AG08395 (cell line): Measurements from ENCODE around the gene ARHGEF7.
A peak's percentile ranks its signal among the peaks of the same experiment; 100 is the strongest.

Experiments used
- DNase-seq: peaks from one replicate; pipeline ENCODE4 v3.0.0; 2012; ENCODE audit warnings: mixed read lengths, low spot score

The ARHGEF7 gene

DNA sequence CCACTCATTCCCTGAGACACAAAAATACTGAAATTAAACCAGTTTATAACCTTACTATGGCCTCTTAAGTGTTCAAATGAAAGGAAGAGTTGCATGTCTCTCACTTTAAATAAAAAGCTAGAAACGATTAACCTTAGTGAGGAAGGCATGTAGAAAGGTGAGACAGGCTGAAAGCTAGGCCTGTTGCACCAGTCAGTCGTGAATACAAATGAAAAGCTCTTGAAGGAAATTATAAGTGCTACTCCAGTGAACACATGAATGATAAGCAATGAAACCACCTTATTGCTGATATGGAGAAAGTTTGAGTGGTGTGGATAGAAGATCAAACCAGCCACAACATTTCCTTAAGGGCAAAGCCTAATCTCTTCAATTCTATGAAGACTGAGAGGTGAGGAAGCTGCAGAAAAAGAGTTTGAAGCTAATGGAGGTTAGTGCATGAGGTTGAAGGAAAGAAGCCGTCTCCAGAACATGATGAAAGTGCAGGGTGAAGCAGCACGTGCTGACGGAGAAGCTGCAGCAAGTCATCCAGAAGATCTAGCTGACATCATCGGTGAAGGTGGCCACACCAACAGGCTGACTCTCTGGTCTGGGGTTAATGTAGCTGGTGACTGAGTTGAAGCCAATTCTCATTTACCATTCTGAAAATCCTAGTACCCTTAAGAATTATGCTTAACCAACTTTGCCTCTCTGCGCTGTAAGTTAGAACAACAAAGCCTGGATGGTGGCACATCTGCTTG, 110.9 kb downstream of the ARHGEF7 start:
- no peak for DNase-seq

DNA sequence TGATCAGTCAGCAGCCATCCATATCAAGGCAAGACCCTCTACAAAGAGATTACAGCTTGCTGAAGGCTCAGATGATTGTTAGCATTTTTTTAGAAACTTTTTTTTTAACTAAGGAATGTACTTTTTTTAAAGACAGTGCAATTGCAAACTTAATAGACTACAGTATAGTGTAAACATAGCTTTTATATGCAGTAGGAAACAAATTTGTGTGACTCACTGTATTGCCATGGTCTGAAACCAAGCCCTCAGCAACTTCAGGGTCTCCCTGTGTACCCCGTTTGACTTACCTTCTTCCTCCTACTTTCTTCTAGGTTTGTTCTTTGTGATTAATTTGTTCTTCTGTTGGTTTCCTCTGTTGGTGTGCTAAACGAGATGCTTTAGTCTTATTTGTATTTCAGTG, 112.3 kb downstream of the ARHGEF7 start:
- DNase-seq, result no peak

DNA sequence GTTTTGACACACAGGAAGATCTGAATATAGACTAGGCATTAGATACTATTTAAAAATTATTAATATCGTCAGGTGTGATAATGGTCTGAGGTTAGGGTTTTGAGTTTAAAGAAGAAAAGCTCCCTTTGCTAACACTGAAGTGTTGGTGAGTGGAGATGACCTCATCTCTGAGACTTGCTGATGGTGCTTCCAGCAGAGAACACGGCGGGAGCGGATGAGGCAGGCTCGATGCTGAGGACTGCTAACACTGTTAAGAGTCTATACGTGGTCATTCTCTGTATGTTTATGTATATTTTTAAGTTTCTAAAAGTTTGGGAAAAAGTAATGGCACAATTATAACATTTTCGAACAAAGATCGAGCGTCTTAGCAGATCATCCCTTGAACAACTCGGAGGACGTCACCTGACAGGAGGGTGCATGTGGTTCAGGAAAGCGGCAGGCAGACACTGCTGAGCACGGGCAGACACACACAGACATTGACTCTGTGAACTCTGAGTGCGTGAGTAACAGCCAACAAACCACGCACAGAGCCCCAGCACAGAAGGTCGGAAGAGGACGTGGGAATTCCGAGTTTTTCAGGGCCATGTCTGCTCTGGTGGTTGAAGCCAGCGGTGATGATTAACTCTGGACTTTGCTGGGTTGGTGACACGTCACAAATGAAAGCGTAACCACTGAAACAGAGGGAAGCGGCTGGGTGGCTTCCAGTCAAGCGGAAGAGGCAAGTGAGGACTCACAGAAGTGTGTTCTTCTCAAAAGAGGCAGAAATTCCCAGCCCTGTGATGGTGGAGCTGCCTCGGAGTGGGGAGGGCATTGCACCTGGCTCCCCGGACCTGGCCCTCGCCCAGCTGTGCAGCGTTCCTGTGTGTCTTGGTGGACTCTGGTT, 113.4 kb downstream of the ARHGEF7 start:
- no peak for DNase-seq

DNA sequence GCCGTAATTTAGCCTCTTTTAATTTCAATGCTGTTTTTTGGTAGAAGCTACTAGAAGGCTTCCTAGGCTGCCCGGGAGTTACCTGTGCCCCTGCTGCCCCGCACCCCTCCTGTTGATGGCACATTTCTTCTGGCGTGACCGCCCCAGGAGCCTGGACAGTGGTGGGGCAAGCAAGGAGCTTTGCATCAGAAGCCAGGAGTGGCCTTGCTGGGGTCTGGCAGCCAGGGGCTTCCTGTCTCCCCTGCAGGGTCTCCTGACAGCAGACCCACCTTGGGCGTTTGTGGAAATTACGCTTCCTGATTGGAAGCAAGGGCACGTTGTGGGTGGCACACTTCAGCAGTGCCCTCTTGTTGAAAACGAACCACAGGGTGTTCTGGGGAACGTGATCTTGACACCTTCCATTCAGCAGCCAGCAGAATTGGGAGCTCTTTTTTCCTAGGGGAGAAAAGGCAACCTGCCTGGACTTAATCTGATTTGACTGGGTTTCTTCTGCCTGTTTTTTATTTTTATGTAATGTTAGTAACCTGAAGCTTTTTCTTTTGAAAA, 115.3 kb downstream of the ARHGEF7 start:
- no peak for DNase-seq

DNA sequence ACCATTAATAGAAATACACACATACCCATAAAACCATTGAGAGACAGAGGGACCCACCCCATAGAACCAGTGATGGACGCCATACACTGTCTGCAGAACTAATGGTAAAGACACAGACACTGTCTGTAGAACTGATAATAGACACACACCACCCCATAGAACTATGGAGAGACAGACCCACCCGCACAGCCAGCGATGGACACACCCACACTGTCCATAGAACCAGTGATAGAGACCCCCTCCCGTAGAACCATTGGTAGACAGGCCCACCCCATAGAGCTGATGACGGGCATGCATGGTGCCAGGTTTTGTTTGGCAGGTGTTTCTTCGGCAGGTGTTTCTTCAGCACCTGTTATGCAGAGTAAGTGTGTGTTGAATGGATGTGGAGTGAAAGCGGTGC, 117.1 kb downstream of the ARHGEF7 start:
- DNase-seq, result no peak

DNA sequence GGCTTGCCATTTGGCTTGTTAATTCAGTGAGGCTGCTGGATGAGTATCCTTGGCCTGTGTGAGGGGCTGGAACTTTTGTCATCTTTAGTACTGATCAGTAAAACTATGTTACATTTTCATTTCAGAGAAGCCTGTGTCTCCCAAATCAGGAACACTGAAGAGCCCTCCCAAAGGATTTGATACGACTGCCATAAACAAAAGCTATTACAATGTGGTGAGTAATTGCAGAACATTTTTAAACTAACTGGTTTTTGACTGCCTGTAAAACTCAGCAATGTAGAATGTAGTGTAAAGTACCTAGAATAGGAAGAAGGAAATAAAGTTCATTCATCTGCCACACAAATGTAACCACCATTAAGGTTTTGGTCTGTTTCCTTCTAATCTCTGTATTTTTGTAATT, 118.0 kb downstream of the ARHGEF7 start:
- no peak for DNase-seq

GRCh38 chr13:111239764-111240670, 124.9 kb downstream of the ARHGEF7 start:
- no peak for DNase-seq

- no peak for DNase-seq
These were observed 126.1 kb downstream of the ARHGEF7 start for GRCh38 chr13:111241006-111241755.

DNA sequence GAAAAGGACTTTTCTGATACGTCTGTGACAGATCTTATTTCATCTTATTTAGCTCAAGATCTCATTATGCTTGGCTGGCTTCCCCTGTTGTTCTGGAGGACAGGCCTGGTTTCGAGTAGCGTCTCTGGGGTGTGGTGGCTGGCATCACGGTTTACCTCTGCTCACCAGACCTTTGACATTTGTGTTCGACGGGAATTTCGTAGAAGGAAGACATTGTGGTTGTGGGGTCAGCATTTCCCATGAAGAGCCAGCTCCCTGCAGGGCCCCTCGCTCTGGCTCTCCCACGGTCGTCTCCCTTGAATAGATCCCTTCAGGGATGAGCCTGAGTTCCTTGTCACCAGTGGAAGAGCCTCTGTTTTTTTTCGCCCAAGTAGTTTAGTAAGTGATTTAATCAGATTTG, 126.8 kb downstream of the ARHGEF7 start:
- no peak for DNase-seq

- no peak for DNase-seq
These were observed 127.5 kb downstream of the ARHGEF7 start for GRCh38 chr13:111242585-111242984.

- no peak for DNase-seq
These were observed 128.9 kb downstream of the ARHGEF7 start for GRCh38 chr13:111243981-111244380.

DNA sequence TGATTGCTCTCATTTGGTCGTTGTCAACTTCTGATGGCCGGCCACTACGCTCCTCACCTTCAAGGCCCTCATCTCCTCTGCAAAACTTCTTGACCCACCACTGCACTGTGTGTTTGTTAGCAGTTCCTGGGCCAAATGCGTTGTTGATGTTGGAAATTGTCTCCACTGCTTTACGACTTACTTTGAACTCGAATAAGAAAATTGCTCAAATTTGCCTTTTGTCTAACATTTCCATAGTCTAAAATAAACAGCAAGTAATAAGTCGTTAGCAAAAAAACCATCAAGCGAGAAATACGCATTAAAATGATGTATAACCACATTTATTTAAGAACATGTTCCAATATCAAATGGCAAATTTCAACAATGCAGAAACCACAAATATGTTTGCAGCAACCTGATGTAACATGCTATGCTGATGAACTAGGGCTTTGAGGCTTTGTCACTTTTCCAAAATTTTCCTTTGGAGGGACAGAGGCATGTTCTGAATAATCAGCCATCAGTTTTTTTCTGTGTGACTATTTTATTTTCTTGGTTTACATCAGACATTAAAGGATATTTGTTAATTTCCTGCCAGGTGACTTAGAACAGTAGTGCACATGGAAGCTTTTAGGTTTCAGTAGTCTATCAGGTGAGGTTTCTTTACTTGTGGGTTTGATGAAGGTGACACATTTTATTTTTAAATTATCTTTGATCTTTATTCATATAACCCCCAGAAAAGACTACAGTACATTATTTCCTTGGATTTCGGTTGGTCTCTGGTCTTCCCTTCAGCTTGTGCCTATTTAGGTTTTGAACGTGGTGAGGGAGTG, 130.7 kb downstream of the ARHGEF7 start:
- DNase-seq, result peak; percentile 33

DNA sequence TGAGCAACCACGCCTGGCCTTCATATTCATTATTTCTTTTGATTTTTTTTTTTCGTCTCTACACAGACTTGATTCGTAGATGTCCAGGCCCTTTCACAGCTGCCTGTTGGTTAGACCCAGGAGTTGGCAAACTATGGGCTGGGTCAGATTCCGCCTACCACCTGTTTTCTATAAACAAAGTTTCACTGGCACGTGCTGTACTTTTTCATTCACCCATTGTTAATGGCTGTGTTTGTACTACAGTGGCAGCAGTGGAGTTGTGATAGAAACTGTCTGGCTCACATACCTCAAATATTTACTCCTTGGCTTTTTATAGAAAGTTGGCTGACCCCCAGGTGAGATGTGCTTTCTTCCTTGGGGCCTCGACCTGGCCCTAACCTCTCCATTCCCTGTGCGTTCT, 132.4 kb downstream of the ARHGEF7 start:
- DNase-seq, result no peak

DNA sequence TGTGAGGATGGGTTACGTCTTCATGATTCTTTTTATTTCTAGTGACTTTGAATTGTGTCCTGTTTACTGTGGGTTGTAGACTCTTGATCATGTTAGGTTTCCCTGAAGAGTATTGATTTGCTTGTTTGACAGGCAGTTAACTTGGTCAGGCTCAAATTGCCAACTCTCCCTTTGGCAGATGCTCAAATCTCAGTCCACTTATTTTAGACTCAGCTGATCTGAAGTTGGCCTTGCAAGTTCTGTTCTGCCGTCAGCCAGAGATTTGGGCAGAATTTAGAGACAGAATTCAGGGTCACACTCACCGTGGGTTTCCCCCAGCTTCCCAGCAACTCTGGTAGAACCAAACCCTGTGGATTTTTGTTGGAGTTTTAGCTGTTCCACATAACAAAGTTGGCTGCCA, 133.7 kb downstream of the ARHGEF7 start:
- DNase-seq, result no peak

GRCh38 chr13:111249637-111250360, 134.7 kb downstream of the ARHGEF7 start:
- no peak for DNase-seq

DNA sequence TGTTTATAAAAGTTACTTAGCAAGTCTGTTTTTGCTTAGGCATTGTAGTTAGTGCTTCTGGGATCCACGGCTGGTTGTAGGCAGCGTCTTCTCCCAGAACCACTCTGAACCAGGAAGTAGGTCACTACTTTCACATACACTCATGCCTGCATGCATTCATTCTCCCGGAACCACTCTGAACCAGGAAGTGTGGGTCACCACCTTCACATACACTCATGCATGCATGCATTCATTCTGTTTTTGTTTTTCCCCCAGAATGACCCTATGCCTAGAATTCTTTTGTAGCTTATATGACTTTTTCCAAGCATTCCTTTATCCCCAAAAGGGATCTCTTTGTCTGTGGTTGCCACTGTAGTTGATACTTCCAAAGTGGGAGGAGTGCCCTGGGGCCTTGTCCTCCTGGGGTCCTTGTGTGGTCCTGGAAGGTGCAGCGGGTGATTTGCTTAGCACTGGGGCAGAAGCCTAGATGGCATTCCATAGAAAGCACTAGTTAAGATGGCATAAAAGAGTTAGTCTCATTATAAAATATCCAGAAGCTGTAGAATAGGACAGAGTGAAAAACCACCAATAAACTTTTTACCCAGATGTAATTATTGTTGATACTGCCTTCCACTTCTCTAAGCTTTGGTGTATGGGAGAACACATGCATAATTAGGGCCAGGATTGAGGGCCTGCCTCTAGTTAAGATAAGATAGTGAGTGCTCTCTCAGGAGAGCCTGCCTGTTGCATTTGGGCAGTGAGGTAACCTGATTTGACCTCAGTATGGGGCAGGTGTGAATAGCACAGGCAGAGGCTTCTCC, 136.7 kb downstream of the ARHGEF7 start:
- no peak for DNase-seq

GRCh38 chr13:111252446-111253364, 137.6 kb downstream of the ARHGEF7 start:
- peak; percentile 76 for DNase-seq

GRCh38 chr13:111253365-111253872, 138.3 kb downstream of the ARHGEF7 start:
- DNase-seq, result peak; percentile 18
